HG03095 (cell line): ENCODE results near the gene CA4.
"Not testable (repeated sequence)": the region's sequence is repeated elsewhere in the genome, so short reads cannot be mapped to it uniquely, and the experiment has no call there.

Experiments
- ATAC-seq: cut with Tn5 transposase; IDR thresholded peaks from one replicate; pipeline ENCODE4 v1.9.1; 2021; ENCODE audit warnings: moderate library complexity; ENCODE audit not compliant: unreplicated experiment

Gene CA4

DNA sequence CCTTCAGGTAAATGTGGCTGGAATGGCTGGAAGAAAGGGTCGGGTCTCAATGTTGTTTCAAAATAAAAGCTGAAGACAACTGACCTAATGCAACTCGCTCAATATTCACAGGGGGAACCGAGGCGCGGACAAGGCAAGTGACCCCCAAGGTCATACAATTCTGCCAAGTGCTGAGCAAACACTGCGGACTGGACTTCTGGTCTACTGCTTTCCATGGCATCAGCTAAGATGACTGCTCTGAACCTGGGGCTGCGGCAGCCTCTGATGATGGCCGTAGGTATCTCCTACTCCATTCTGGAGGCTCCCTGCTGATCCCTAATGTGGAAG is 21.9 kb downstream of the CA4 start:
- ATAC-seq, result no peak

DNA sequence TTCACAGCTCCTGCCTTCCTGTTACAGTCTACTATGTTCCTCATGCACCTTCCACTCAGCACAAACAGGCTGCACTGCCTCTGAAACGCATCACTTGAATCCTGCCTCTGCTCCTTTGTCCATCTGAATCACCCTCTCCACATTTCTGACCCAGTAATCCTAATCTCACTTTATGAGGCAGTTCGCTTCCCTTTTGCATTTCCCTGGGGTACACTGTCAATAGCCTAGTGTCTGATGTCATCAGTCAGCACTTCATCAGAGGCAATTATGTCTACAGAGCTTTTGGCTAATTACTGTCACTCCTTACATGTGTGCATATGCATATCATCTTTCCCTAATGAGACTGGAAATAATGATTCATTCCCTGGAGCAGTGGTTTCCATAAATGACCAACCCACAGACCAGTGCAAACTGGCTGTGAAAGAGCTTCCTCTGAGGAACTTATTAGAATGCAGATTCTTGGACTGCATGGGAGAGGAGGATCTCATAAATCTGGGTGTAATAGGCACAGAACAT is 23.6 kb downstream of the CA4 start:
- ATAC-seq, result no peak

DNA sequence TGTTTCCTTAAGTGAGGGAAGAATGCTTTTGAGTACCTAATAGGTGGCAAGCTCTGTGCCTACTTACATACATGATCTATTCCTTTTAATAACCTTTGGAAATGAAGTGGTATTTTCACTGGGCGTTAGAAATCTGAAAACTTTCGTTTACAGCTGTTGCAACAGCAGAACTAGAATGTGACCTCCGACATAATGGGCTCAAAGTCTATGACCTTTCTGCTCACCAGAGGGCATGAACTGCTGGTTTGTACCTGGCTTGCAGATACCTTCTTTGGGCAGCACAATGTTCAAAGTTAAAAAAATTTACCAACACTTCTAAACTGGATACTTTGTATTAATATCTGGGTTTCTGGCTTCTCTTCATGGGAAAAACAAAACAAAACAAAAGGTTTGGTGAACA is 24.3 kb downstream of the CA4 start:
- no peak for ATAC-seq

DNA sequence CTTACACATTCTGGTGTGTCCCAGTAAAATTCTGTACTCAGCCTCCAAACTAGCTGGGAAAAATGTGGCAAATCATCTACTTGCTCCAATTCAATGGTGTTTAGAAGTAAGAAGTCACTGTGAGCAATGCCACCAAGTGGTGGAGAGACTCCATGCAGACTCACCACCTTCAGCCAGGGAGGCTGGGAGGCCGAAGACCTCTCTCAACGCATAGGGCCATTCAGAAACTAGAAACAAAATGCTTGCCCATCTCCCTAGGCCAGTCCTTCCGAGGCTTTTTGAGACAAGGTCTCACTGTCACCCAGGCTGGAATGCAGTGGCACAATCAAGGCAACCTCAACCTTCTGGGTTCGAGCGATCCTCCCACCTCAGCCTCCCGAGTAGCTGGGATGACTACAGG is 25.0 kb downstream of the CA4 start:
- not testable (repeated sequence) for ATAC-seq

DNA sequence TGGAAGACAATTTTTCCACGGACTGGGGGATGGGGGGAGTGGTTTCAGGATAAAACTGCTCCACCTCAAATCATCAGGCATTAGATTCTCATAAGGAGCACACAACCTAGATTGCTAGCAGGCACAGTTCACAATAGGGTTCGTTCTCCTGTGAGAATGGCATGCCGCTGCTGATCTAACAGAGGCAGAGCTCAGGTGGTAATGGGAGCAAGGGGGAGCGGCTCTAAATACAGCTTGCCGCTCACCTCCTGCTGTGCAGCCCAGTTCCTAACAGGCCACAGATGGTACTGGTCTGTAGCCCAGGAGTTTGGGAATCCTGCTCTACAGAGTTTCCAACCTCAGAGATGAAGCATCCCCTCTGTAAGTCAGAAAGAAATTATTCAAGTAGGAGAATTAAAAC is 27.0 kb downstream of the CA4 start:
- not testable (repeated sequence) for ATAC-seq

DNA sequence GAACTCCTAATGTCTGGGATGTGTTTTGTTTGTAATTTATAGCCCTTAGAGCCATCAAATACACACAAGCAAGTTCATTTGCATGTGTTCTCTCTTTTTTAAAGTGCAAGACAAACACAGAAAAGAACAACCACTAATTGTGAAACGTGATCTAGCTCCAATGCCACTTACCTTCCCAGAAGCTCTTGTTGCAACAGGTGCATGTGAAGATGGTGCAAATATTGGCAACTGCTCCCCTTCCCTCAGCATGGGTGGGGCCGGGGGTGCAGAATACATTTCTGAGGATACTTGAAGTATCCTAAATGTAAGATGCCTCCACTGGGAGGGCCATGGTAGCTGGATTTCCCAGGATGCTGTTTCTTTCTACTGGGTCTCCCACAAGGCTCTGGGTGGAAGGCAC is 28.4 kb downstream of the CA4 start:
- not testable (repeated sequence) for ATAC-seq

DNA sequence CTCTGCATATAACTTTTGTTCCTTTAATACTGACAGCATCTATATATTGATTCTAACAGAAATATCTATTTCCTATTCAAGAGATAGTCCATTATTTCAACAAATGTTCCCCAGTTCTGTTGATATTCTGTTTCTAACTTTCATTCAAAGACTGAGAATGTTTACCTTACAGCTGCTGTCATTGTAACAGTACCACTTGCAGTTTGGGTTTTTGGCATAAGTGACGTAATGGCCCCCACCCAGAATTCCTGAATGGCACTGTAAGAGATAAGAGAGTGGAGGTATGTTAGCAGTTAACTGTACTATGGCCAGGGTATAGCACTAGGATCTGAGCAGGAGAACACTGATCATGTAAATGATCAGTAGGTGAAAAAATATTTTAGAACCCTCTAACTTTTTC is 30.6 kb downstream of the CA4 start:
- ATAC-seq, result not testable (repeated sequence)

DNA sequence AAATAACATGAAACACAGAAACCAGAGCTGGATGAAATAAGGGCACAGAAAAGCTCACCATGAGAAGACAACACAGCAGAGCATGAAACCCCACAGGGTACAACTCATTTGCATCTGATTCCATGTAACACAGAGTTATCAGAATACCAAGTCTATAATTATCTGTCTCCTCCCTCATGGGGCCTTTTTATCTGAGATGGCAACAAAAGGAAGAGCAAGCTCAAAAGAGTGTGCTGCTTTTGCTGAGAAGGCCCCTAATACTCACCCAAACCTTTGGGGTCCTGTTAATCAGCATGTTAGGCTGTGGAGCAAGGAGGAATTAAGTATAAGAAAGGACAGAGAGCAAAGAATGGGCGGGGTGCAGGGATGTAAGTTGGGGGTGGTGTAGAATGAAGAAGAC is 36.6 kb downstream of the CA4 start:
- ATAC-seq, result not testable (repeated sequence)

DNA sequence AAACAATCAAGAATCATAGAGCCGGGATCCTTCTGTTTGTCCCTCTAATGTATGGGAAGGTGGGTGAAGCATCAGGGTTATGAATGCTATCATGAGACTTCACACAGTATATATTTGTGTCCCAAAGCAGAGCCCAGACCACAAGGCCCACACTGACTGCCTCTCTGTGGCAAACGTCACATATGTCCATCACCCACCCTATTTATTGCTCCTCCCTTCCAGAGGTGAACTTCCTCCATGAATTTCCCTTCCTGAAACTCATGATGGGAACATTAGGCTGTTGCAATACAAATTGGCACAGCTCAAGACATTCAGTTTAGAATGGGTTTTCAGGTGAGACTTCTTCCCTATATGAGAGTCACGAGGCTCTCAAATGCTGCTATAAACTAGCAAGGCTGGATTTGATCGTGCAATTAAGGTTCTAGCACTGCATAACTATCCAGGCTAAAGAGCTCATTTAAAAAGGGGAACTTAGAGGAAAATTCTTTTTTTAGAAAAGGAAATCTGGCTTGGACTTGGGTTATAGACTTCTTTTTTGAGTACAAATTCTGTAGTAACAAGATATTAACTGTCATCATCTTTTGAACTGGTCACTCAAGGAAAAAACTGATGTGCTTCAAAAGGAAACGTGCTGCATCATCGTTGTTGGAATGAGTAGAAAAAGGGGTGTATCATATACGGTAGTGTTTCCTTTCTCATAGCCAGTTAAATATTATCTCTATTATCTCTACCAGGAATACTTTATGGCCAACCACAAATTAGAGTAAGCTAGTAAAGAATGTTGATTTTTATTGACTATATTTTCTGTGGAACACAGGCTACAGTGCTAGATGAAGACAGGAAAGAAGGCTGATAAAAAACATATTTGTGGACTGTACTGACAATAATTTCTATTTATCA is 37.3 kb downstream of the CA4 start:
- not testable (repeated sequence) for ATAC-seq

DNA sequence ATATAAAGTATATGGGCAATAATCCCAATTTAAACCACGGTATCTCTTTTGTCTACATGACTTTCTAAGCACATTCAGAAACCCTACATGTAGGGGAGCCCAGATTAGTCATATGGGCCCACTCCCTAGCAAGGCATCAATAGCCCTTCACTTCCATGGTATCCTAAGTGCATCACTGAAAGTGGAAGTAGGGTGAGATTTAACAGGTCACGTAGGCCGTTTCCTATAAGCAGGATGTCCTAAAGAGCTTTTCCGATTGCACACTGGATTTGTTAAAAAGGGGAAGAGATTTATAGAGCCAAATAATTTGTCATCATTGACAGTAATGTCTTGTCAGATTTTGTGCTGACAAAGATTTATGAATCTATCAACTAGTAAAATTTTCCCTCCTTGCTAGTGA is 39.0 kb downstream of the CA4 start:
- no peak for ATAC-seq

DNA sequence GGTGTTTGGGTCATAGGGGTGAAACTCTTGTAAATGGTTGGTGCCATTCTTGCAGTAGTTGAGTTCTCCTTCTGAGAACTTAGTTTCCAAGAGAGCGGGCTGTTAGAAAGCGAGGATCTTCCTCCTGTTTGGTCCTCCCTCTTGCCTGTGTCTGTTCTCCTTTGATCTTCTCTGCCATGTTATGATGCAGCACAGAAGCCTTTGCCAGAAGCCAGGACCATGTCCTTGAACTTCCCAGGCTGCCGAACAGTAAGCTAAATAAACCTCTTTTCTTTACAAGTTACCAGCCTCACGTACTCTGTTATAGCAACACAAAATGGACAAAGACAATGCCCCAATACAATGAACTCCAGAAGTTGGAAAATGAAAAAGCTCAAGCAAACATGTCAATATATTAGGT is 40.3 kb downstream of the CA4 start:
- ATAC-seq, result not testable (repeated sequence)

DNA sequence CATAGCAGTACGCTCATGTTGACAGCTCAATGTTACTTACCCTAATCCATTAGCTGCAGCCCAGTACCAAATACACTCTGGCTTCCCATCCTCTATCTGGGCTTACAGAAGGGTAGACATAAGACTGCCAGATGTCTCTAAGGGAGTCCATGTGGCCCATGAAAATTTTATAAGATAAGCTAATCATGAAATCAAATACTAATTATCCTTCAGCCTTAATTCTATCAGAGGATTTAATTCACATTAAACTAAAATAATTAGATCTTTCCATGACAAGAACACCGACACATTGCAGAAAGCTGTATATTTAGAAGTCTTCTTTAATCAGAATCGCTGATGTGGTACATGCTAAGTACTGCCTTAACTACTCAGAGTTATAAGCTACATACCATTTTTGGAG is 43.3 kb downstream of the CA4 start:
- ATAC-seq, result not testable (repeated sequence)

DNA sequence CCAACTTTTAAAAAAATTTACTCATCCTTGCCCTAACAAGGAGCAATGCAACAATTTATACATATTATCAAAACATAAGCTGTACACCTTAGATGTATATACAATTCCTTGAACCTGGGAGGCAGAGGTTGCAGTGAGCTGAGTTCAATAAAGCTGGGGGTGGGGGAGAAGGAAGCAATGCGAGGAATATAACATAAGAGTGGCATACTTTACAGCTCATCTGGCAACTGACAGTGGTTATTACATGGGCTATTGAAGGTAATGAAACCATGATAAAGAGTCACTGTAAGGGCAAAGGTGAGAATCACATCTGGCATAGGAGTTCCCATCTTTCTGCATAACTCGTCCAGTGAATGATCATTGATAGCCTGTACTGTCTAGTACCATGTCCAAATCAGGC is 43.7 kb downstream of the CA4 start:
- no peak for ATAC-seq

DNA sequence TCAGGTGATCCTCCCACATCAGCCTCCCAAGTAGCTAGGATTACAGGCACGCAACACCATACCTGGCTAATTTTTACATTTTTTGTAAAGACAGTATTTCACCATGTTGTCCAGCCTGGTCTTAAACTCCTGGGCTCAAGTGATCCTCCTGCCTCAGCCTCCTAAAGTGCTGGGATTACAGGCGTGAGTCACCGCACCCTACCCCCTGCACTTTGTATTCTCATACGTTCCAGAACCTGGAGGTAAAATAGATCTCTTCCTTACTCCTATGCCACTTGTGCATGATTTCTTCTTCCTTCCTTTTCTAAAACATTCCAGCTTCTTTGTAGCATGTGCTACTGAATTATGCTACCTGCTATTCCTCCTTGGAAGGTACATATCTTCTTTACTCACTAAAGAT is 44.4 kb downstream of the CA4 start:
- ATAC-seq, result not testable (repeated sequence)

DNA sequence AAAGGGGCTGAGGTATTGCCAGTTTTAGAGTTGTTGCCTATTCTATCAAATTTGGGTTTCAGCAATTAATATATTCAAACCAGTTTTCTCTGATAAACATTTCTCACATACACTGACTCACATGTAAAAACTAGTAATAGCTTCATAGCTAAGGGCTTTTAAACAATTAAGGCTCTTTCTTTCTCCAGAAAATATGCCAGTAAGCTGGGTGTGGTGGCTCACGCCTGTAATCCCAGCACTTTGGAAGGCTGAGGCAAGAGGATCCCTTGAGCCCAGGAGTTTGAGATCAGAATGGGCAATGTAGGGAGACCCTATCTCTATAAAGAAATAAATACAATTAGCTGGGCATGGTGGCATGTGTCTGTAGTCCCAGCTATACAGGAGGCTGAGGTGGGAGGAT is 48.9 kb downstream of the CA4 start:
- not testable (repeated sequence) for ATAC-seq

DNA sequence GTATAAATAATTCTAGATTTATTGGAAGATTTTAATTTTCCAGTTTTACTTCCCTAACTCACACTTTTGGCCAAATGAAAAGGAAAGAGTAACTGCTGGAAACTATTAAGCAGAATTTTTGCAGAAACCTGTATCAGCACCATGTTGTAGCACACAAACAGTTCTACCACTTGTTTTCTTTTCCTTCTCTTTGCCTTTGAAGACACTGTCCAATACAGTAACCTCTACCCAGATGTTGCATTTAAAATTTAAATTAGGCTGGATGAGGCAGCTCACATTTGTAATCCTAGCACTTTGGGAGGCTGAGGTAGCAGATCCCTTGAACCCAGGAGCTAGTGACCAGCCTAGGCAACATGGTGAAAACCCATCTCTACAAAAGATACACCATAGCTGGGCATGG is 56.0 kb downstream of the CA4 start:
- ATAC-seq, result not testable (repeated sequence)

DNA sequence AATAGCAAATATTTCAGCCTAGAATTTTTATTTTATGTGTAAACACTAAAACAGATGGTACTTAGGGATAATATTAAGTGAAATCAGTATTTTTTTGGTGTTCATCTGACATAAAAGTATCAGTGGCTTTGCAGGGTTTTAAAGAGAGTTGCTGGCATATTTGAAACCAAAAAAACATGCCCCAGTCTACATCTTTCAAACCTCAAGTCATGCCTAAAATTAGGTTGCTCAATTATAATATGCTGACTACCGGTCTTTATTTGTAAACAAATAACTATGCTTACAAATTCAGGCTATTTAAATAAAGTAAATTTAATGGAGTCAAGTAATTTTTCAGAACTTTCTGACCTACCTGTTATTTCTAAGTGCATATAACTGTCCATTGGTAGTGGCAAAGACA is 58.5 kb downstream of the CA4 start:
- ATAC-seq, result not testable (repeated sequence)
